GM21447 (cell line): ENCODE measurements around the gene ATF3.
A peak's percentile ranks its signal among the peaks of the same experiment; 100 is the strongest.

Experiments
- ATAC-seq: cut with Tn5 transposase; IDR thresholded peaks from one replicate; pipeline ENCODE4 v1.9.1; 2021; ENCODE audit not compliant: unreplicated experiment

ATF3 gene

DNA sequence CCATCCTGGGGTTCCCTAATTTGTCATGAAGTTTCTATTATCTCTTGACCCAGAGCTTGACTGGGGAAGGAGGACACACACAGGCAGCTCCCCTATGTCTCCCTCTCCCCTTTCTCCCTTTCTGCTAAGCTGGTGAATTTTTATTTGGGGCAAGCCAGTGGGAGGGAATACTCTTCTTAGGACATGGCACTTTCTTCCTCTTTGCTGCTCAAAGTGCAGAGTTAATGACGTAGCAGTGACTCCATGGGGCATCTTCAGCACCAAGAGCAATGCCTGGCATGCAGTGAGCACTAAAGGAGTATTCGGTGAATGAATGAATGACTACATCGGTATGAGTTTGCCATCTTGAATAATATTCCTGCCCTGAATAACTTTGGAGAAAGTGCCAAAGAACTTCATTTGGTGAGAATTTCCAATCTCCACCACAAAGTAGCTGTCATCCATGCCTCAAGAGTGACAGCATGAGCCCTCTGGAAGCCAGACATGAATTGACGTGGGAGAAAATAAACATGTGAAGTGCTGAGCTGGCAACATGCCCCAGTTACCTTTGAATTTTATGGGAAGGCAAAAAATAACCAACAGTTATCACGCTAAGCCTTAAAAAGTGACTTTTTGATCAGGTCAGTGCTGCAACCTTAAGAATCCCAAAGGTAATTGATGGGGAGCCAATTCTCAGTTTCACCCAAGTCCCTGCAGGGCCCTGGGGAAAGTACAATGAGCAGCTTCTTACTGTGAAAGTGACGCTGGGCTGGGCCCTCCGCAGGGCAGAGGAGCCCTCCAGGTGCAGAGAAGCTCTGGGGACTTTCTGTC lies 22.1 kb upstream of the ATF3 start:
- ATAC-seq, result peak; percentile 98

DNA sequence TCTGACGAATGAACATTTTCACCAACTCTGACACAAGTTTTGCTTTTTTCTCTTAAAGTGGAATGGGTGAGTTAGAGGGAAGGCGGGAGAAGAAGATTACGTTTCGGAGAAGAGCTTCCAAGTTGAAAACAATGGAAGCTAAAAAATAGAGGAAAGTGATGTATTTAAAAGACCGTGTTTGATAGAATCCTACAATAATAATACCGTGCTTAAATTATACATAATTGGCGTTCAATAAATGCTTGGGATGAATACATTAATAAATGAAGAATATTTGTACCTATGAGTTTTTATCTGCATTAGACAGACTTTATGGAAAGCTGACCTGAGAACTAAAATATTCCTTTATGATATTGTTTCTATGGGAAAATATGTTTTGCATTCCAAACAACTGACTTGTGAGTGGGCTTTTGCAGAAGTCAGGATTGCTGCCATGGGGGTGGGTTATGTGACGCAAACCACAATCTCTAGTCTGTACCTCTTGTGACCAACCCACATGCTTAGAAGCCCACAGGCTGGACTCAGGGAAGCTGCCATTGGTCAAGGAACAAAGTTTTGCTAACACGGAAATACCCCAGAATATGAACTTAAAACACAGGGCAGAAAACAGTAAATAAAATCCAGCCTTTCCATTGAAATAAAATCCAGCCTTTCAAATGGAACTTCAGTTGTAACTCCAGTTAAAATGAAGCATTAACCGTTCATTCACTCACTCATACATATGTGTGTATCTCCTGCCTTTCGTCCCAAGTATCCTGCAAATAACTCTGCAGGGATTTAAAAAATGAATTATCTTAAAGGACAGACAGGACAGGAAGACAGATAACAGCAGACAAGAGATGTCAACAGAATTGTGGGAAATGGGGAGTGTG lies 21.3 kb upstream of the ATF3 start:
- ATAC-seq, result no peak

DNA sequence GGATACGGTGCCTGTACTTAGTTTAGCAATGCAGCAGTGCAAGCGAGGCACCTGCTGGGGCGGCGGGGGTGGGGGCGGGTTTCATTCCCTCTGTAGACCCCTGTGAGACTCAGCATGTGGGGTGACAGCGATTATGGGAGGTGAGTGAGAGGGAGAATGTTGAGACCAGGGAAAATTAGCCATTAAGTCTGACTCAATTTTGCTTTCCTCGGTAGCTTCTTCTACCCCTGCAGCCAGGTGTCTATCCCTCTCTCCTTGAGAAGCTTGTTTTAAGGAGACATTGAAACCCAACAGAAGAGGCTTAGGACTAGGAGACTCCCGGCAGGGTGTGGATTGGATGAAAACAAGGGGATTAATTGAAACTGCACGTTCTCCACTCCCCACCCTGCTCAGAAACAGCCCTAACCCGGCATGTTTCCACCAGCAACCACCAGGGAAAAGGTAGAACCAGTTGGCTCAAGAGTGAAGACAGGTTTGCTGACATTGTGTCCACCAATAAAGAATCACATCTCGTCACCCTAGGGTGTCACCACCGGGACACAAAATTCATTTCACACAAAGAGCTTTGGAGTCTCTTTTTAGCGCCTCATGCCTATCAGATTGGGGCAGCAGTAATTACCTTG lies 20.6 kb upstream of the ATF3 start:
- ATAC-seq, result no peak

DNA sequence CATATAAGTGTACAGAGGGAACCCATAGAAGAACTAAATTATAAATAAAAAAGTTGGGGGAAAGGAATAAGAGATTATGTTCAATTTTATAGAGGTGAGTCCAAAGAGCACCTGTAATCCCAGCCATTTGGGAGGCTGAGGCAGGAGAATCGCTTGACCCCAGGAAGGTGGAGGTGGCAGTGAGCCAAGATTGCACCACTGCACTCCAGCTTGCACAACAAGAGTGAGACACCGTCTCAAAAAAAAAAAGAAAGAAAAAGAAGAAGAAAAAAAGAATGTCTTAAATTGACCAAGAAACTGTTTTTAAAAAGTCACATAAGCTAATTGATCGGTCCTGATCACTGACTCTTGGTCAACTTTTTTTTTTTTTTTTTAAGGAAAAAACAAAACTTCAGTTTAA lies 19.1 kb upstream of the ATF3 start:
- no peak for ATAC-seq

DNA sequence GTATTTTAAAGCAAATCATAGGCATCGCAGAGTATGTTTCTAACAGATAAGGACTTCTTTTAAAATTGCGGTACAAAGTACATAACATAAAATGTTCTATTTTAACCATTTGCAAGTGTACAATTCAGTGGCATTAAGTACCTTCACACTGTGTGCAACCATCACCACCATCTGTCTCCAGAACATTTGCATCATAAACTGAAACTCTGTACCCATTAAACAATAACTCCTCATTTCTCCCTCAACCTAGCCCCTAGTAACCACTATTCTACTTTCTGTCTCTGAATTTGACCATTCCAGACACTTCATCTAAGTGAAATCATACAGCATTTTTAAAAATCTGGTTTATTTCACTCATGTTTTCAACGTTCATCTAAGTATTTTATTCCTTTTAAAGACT lies 16.6 kb upstream of the ATF3 start:
- ATAC-seq, result peak; percentile 32

DNA sequence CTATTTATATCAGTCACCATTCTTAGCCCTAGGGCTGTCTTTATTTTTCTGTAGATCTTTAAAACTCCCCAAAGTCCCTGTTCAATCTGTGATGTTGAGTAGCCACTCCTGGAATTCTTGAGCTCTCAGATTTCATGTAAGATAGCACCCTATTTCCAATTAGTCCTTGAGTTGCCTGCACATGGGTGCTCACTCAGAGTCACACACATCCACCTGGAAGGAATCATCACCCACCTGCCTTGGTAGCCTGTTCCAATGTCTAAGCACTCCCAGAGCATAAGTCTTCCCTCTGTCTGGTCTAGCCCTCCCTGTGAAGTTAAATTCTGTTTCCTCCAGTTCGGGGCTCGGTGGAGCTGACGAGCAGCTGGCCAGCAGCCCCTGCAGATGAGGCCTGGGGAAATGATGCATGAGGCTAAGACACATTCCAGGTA lies 14.7 kb upstream of the ATF3 start:
- no peak for ATAC-seq

DNA sequence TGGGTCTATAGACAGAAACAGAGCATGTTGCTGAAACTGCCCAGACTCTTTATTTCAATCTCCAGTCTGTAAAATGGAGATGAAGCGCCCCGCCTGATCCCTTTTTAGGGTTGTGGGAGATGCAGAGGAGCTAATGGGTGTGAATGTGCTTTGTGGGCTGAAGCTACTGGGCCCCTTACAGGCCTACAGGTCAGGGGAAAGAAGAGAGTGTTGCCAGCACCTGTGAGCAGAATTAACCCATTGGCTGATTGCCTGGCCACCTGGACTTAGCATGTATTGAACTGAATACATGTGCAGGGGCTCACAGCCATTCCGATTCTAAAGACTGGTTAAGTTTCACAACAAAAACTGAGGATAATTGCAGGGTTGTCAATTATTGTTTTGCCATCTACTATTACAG lies 13.9 kb upstream of the ATF3 start:
- no peak for ATAC-seq

DNA sequence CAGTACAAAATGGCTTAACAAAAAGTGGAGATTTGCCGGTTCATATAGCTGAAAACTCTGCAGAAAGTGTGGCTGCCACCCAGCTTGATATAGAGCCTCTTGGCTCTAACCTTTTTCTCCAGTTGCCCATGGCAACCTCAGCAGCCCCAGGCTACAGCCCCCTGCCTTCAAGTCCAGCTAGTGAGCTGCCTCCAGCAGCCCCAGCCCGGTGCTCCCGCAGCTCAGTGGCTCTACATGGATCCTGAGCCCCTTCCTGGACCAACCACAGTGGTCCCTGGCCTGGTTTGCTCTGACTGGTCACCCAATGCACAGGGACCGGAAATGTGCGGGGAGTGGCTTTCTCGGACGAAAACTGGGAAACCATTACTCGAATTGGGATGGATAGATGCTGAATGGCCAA lies 13.3 kb upstream of the ATF3 start:
- no peak for ATAC-seq

DNA sequence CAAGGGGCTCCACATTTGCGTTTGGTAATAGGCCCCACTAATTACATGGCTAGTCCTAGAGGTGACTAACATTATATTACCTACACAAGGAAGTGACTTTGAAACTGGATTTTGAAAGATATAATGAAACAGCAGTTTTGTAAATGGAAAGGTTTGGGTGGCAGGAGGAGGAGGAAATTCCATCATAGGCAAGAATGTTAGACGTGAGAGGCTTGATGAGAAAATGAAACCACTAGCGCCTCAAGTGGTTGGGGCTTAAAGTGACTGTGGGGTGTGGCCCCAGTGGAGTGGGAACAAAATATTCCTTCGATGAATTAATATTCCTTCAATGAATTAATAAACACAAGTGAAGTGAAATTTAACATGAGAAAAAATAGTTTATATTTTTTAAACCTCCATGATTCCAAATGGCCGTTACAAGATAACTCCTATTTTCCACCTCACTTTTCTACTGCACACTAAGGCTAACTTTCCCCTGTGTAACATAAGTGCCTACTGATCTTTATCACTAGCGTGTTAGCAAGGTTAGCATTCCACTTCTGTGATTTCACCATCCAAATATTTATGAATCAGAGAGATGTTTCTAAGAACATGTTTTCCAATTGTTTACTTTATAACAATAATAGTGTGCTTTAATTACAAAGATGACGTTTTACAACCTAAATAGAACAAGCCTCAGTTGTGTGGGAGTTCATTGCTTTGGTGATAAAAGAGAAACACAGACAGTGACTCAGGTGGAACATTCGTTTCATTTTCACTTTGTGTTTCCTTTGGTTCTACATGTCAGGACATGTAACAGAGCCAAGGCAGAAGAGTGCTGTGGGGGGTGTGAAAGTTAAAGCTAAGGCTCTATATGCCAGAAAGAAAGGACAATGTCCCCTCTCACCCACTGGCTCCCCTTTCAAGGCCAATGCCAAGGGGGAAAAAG lies 12.5 kb upstream of the ATF3 start:
- peak; percentile 94 for ATAC-seq

DNA sequence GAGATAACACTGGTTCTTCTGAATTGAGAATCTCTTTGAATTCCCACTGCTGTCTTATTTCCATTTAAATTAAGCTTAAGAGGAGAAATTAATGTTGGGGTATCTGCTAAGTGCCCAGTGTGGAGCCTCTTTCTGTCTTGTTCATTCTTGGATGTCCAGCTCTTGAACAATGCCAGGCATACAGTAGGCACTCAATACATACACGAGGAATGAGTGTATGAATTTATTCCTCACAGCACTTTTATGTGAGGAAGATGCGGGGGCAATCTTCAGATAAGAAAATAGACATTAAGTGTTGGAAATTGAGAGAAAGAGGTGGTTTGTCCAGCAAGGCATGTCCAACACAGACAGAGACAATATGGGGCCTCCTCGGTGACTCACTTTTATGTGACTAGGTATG lies 11.8 kb upstream of the ATF3 start:
- ATAC-seq, result no peak

DNA sequence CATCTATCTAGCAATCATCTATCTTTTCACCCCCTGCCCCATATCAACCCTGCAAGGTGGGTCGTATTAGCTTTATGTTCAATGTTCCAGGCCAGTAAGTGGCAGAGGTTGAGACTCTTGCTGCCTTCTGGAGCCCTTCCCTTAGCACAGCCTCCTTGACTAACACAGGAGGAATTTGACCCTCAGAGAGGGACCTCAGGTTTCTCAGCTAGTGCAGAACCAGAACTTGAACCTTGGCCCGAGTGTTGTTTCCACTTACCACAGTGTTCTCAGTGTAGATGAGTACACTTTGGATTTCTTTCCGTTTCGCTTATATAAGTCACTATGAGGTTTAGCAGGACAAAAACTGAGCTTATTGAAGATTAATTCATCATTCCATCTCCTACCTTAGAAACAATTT lies 11.1 kb upstream of the ATF3 start:
- no peak for ATAC-seq

DNA sequence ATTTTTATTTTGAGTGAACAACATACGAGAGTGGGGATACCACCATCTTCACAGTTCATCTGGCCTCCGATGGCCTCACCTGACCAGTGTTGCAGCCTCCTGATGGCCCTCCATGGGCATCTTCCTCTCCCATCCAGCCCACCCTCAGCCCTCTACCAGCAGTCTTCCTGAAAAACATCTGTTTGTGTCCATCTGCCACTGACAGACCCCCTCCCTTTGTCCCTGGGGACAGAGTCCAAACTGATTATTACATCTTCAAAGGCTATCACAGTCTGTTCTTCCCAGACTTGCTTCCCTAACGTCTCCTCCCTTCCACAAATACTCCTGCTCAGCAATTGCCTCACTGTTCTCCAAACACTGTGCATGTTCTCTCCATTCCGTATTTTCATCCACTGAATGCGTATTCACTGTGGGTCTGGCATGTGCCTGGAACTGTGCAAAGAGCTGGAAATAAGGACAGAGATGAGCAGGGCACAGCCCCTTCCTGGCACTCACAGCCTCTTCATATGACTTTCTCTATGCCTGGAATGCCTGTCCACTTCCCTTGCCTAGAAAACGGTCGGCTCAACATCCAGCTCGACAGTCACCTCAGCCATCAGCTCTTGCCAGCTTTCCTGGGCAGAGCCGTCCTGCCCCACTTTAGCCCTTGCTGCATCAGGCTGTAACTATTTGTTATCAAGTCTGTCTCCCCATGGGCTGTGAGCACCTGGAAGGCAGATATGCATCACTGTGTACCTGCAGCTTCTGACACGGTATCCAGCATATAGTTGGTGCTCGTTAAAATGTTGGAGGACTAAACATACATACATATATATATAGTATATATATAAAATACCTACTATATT lies 8.3 kb upstream of the ATF3 start:
- no peak for ATAC-seq

DNA sequence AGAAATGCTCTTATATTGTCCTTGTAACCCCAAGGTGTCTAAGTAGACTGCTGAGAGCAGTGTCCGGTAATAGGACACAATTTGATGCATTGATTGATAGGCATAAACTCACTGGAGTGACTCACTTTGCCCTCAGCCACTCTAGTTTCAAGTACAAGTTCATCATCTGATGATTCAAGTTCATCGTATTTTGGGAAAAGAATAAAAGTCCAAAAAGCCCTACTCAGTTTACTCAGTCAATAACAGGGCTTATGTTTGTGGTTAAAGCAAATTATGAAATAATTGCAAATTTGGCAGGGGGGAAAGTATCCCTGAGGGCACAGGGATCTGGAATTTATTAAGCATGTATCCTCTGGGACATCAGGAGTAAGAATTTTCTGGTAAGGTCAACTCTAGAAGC lies 7.6 kb upstream of the ATF3 start:
- ATAC-seq, result no peak

DNA sequence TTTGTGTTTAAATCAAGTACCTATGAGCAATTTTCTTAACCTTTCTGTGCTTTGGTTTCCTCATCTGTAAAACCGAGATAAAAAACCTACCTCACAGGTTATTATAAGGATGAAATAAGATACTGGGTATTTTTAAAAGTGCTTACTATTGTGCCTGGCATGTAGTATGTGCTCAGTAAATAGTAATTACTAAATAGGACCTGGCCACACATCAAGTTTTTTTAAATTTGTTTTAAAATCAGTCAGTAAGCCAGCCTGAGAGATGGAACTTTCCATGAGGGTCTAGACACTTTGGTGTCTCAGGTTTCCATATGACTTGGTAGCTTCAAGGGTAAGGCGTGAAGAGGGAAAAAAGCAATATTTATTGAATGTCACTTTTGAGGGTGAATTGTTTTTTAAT lies 7.0 kb upstream of the ATF3 start:
- no peak for ATAC-seq

DNA sequence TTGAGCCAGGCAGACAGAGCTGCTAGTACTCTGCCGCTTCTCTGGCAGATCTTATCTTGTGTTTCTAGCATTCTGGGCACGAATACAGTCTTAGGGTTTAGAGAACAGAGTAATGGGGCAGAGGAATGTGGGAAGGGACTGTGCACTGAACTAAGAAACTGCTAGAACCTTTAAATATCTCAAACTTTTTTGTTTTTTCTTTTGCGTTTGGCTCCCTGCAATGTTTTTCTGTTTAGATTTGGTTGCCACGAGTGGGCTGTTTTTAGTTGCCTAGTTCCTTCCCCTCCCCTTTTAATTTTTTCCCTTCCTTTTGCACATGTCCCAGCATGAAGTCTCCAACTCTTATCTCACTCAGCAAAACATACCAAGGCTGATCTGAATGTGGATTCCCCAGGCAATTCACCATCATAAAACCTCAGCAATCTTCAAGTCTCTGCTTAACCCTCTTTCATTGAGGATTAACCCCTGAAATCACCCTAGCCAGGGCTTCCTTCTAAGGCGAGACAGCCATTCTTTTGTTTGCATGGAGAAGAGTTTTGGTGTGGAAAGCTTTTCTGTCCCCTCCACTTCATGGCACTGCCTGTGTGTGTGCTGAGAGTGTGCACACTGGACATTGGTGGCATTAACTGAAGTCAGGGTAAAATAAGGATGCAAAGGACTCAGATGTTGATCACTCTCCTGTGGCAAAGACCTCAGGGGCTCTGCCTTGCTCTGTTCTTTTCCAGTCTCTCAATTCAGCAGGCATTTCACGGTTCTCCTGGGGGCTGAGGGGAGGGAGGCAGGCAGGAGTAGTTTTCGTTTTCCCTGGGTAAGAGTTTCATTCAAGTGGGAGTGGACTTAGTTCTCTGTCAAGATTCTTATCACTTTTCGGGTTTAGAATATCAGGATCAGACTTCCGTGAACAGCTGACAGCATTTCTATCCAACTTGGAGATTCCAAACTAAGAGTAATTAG lies 2.8 kb upstream of the ATF3 start:
- no peak for ATAC-seq

DNA sequence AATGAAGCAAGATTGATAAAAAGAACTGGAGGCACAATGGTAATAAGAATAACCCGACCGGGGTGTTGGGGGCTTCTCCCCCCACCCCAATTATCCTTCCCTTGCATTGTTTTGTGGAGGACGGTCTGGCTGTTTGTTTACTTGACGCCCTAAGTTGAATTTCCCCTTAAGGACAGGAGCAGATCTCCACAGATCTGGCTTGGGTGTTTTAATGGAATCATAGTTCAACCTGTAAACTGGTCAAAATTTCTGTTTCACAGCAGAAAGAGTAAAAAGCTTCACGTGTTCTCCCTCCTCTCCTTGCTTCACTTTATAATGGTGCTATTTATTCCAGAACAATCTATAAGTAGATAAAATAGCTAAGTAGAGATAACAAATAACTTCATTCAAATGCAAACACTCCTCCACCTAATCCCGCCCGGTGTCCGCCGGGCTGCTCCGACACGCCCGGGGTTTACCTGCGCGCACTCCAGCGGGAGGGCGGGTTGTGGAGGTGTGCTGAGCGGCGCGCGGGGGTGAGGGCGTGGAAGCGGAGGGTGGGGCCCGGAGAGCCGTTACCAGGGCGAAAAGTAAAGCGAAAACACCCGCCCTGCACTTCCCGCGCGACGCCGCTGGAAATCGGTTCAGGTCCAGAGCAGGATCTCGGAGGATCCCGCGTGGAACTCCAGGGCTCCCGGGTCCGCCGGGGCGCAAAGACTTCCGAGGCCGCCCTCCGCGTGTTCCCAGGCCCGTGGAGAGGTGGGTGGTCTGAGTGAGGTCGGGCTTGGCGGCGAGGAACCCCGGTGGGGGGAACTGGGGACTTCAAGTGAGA lies 2.0 kb upstream of the ATF3 start:
- no peak for ATAC-seq

DNA sequence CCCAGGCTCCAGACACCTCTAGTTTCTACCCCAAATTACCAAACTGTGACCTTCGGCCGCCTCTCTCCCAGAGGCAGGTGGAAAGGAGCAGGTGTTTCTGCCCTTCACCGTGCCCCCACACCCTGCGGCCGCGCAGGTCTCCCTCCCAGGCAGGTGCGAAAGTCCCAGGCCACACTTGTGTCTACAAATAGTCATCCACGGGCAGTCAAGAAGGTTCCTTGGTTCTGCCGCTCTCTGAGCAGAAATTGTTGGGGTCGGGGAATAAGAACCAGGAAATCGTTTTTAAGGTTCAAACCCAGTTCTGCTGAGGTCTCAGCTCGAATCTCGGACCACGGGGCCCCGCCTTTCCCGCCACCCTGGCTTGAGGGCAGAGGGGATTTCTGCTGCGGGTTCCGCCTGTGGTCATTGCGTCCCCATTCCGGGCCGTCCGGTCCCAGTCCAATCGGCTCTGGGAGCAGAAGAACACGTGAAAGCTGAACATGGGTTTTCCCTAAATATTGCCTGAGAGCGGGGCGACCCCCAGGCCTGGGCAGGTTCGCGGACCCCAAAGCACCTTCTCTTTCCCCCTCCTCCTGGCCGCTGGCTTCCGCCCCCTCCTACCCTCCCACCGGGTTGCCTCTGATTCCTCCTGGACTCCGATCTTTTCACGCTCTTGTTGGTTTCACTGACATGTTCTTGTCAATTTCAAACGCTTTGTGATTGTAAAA lies 1.2 kb upstream of the ATF3 start:
- ATAC-seq, result no peak
